T-helper 22 cell (primary cell): ENCODE measurements around the gene POLD2.

Experiments used
- DNase-seq: peaks from one replicate; pipeline ENCODE4 v3.0.0-alpha.2; 2020; ENCODE audit warnings: low read depth

The POLD2 gene

GRCh38 chr7:44152971-44153947 lies 29.9 kb upstream of the POLD2 start:
- DNase-seq, result no peak

DNA sequence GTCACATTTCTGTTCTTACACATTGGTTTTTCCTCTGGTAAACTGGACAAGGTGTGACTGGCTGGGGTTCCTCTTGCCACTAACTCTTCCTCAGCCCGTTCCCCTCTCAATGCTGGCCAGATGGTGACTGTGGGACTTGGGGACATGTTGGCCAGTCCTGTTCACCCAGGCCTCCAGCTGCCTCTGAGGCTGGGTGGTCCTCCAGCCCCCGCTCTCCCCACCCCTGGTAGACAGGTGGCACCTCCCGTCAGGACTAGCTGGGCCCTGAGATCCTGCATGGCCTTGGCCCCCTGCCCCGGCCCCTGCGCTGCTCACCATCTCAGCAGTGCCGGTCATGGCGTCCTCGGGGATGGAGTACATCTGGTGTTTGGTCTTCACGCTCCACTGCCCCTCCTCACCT lies 28.6 kb upstream of the POLD2 start:
- no peak for DNase-seq

- DNase-seq, result no peak
These were observed 27.9 kb upstream of the POLD2 start for GRCh38 chr7:44150966-44151941.

DNA sequence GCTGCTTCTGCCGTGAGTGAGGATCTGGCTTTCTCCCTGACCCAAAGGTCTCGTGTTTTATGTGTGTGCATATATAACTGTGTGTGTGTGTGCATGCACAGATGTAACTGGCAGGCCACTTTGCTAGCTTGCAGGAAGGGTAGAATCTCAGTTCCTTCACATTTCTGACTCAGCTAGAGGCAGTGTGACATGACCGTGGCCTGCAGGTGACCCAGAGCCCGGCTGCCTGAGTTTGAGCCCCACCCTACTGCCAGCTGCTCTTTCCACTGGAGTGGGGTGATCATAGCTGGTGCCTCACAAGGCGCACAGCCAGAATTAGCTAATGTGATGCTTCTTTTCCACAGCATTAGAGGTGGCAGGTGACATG lies 27.1 kb upstream of the POLD2 start:
- DNase-seq, result no peak

- DNase-seq, result no peak
These were observed 26.5 kb upstream of the POLD2 start for GRCh38 chr7:44149571-44150465.

DNA sequence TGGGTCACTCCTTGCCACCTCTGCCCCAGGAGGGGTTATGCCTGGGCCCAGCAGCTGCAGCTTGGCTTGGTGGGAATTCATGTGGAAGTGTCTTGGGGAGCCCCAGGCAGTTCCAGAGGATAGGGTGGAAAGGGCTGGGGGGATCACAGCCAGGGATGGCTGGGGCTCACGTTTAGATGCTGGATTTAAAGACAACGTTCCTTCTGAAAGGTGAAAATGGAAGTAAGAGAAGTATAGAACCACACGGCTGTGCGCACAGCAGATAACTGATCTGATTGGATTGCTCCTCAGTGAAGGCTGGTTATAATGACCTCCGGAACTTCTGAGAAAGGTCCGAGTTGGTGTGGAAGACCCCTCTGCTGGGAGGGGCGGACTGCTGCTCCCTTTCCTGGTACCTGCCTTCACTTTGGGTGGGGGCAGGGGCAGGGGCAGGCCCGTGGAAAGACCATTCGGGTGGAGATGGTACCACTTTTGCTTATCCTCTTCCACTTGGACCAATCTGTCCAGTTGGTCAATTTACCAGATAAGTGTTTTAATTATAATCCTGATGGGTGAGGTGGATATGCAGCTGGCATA lies 25.7 kb upstream of the POLD2 start:
- DNase-seq, result no peak

DNA sequence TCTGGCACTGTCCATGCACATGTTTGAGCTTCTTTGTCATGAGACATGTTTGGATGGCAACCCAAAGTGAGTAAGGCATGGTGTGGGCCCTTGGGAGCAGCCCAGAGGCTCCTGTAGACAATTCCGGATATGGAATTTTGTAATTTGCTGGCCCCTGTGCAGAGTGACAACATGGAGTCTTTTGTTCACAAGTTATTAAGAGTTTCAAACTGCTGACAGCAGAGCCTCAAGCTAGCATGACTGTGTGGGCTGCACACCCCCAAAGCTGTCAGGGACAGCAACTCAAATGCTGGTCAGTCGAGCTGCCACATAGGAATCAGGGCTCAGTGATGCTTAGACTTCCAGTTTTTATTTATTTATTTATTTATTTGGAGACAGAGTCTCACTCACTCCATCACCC lies 24.8 kb upstream of the POLD2 start:
- DNase-seq, result no peak

GRCh38 chr7:44147026-44147991 lies 24.0 kb upstream of the POLD2 start:
- no peak for DNase-seq

DNA sequence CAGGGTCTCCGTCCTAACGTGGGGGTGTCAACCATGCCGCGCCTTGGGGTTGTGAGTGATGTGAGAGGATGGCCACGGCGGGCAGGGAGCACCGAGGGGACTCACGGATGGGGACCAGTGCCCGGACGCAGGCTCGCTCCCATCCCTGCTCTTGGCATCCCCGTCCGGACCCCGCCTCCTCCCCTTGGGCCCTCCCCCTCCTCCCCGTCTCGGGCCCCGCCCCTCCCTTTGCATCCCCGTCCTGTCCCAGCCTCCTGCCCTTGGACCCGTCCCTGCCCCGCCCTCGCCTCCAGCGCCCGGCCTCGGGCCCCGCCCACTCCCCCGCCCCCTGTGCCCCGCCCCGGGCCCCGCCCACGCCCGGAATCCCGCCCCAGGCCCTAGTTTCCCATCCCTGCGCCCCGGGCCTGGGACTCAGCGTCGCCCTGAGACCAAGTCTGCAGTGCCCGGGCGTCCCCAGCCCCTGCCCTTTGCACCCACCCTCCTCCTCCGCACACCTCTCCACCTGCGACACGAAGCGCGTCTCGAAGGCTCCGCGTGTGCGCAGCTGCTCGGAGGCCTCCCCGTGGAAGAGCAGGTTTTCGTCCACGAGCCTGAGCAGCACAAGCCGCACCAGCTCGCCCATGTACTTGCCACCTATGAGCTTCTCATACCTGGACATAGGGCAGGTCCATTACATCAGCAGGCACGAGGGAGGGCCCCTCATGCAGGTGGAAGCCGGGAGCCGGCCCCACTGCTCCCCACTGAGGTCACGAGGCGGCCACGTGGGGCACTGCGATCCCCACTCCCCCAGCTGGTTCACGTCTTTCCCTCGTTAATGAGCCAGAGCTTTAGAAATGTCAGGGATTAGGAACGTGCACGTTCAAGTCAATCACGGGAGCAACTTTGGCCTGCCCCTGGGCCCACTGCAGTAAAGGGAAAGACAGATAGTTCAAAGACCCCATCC lies 22.9 kb upstream of the POLD2 start:
- peak; percentile 55 for DNase-seq

DNA sequence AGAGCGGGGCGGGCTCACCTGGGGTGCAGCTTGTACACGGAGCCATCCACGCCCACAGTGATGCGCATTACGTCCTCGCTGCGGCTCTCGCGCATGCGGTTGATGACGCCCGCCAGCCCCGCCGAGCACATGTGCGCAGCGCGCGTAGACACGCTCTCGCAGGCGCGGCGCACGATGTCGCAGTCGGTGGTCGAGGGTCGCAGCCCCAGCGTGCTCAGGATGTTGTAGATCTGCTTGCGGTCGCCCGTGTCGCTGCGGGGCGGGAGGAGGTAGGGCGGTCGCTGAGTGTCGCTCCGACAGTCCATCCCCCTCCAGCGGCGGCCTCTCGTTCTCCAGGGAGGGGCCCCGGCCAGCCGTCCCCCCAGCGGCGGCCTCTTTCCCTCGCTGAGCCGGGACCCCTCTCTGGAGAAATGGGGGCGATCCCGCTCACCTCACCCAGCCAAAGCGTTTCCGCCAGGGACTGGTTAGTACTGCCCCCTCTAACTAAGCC lies 22.2 kb upstream of the POLD2 start:
- DNase-seq, result peak; percentile 27

GRCh38 chr7:44144968-44145478 lies 21.7 kb upstream of the POLD2 start:
- DNase-seq, result no peak

- no peak for DNase-seq
These were observed 21.1 kb upstream of the POLD2 start for GRCh38 chr7:44144426-44144967.

GRCh38 chr7:44143646-44144250 lies 20.4 kb upstream of the POLD2 start:
- DNase-seq, result no peak

GRCh38 chr7:44142028-44142427 lies 18.7 kb upstream of the POLD2 start:
- no peak for DNase-seq

DNA sequence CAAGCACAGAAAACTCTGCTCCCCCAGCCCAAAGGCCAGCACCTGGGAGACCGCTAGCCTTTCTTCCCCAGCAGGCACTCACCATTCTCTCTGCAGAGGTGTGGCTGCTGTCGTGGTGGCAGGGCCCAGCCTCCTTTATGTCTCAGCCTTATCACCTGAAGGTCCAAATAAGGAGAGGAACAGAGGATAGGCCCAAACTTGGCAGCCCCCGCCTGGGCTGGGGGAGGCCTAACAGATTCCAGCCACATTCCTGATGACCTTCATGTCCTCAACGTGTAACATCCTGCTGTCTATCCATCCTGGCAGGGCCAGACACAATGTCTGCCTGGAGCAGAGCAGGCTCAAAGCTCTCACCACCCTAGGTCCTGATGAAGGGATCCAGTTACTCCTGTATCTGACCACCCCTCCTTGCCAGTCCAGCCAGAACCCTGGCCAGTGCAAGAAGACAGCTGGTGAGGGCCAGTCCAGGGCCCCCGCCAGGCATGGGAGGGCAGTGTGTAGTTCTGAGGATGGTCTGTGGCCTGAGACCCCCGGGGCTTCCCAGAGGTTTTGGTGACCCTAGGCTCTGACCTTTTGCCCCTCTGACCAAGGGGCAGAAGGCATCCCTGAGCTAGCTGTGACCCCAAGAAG lies 18.0 kb upstream of the POLD2 start, which contains the start of gene MYL7:
TSS of gene MYL7 (minus strand) at position 112 of the 630 bp plus-strand sequence. CDS start at position 85, 27 bp downstream.
- DNase-seq, result no peak

DNA sequence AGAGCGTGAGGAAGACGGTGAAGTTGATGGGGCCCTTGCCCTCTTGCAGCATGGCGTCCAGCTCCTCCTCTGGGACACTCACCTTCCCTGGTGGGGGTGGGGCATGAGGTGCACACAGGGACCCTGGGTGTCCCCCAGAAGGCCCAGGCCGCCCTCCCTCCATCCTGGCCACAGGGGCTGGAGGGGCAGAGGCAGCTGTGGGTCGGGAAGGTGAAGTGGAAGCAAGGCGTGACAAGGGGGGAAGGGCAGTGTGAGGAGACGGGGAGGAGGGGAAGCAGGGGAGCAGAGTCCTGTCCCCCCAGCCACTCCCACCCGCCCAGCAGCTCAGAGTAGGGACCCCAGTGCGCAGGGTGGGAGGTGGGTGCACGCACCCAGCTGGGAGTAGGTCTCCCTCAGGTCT lies 17.0 kb upstream of the POLD2 start:
- DNase-seq, result no peak

- DNase-seq, result no peak
These were observed 16.1 kb upstream of the POLD2 start for GRCh38 chr7:44139311-44140010.
